ENCODE results near the gene TMEM45B.
"Not testable (repeated sequence)": the region's sequence is repeated elsewhere in the genome, so short reads cannot be mapped to it uniquely, and the experiment has no call there.

The TMEM45B gene

DNA sequence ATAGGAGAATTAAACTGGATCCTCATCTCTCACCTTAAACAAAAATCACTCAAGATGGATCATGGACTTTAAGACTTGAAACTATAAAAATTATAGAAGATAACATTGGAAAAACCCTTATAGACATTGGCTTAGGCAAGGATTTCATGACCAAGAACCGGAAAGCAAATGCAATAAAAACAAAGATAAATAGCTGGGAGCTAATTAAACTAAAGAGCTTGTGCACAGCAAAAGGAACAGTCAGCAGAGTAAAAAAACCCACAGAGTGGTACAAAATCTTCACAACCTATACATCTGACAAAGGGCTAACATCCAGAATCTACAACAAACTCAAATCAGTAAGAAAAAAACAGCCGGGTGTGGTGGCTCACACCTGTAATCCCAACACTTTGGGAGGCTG is 7.4 kb upstream of the TMEM45B start:
- DNase-seq (ENCODE audit: low read depth) = not testable (repeated sequence)

DNA sequence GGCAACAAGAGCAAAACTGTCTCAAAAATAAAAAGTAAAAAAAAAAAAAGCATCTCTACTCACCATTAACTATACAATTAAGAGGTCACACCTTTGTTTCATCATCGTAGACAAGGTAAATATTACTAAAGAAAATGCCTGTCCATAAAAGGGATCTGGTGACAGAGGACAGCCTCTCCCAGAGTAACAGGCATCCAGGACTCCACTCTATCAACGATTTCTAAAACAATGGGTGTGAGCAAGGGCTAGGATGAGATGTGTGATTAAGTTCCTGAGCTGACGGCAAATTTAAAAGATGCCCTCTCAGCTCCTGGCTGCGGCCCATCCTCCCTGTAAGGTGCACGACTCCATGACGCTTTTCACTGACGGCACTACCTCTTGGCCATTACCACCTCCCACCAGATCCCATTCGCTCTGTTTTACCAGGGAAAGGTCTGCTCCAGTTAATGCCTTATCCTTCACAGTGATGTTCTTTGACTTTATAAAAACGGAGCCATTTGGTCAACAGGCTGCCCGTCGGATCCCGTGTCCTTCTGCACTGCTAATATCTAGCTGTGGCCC is 2.3 kb upstream of the TMEM45B start:
- no peak for DNase-seq (ENCODE audit: low read depth)

DNA sequence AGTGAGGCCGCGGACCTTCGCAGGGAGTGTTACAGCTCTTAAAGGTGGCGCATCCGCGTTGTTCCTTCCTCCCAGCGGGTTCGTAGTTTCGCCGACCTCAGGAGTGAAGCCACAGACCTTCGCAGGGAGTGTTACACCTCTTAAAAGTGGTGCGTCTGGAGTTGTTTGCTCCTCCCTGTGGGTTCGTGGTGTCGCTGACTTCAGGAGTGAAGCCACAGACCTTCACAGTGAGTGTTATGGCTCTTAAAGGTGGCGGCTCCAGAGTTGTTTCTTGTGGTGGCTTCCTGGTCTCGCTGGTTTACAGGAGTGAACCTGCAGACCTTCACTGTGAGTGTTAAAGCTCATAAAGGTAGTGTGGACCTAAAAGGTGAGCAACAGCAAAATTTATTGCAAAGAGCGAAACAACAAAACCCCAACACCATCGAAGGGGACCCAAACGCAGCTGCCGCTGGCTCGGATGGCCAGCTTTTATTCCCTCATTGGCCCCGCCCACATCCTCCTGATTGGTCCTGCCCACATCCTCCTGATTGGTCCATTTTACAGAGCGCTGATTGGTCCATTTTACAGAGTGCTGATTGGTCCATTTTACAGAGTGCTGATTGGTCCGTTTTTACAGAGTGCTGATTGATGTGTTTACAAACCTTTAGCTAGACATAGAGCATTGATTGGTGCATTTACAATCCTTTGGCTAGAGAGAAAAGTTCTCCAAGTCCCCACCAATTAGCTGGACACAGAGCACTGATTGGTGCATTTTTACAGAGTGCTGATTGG is 1.2 kb upstream of the TMEM45B start:
- no peak for DNase-seq (ENCODE audit: low read depth)

DNA sequence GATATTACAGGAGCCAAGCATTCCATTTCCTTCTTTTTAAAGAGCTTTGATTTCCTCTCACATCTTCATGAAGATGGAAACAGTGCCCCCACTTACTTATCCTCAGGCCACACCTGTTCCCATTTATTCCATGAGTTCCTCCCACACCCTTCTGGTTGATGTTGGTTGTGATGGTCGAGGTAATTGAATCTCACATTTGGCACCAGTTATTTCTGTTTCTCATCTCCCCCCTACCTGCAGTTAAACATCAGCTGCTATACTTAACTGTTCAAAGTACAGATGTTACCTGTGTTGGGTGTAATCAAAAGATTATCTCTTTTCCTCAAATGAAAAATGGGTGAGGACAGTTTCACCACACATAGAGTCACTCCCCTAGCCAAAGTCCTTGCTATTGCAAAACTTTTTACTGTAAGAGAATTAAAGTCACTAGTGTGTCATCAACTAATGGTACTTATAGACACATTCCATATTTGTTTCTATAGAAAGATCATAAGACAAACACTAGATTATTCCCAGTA is 1.9 kb downstream of the TMEM45B start:
- no peak for DNase-seq (ENCODE audit: low read depth)

DNA sequence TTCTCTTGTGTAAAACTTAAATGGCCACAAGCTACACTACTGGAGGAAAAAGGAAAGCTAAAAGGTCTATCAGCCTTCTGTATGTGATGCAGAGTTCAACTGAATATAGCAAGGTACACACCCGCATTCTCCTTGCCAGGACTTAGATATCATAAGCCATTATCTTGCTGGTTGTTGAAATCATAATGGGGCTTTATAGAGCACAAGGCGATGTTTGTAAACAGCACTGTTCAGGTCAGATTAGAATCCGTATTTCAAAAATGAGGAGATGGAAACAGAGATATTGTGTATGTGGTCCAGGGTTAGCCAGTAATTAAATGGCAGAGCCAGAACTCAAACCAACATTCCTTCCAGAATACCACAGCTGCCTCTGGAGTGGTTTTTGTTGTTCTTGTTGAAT is 2.6 kb downstream of the TMEM45B start:
- not testable (repeated sequence) for DNase-seq (ENCODE audit: low read depth)

DNA sequence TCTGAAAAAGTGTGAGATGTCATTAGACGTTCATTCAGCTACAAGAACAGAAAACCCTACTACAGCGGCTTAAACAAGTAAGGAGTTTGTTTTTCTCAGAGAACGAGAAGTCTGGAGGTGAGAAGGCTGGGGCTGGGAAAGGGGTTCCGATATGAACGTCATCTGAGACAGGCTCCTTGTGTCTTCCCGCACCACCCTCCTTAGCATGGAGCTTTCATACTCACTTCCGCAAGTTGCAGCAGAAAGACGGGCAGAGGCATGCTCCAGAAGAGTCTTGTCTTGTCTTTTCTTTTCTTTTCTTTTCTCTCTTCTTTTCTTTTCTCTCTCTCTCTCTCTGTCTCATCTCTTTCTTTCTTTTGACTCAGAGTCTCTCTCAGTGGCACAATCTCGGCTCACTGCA is 3.6 kb downstream of the TMEM45B start:
- DNase-seq (ENCODE audit: low read depth) = no peak

DNA sequence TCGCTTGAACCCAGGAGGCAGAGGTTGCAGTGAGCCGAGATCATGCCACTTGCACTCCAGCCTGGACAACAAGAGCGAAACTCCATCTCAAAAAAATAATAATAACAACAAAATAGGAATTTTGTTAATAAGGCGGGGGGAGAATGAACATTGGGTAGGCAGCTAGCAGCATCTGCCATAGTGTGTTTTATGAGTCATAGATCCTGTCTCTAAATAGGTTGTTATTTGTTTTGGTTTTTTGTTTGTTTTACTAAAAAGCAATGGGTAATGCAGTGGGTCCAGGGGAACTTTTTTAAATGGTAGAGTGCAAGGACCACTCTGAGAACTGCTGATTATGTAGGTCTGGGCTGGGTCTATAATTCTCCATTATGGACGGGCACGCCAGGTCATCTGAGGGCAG is 4.6 kb downstream of the TMEM45B start:
- DNase-seq (ENCODE audit: low read depth) = not testable (repeated sequence)

DNA sequence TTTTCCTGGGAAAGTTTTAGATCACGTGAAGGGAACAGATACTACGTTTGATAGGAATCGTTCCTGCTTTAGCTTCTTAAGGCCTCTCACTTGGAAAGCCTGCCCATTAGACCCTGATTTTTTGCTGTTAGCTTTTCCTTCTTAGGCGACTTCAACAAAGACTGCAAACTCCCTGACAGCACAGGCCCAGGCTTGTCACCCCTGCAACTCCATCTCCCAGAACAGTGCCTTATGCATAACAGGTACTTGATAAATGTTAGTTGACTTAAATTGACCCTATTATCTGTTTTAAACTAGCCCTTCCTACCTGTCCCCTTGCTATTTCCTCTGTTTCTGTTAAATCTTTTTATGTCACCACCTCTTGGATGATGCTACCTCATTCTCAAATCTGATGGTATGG is 7.6 kb downstream of the TMEM45B start:
- not testable (repeated sequence) for DNase-seq (ENCODE audit: low read depth)

DNA sequence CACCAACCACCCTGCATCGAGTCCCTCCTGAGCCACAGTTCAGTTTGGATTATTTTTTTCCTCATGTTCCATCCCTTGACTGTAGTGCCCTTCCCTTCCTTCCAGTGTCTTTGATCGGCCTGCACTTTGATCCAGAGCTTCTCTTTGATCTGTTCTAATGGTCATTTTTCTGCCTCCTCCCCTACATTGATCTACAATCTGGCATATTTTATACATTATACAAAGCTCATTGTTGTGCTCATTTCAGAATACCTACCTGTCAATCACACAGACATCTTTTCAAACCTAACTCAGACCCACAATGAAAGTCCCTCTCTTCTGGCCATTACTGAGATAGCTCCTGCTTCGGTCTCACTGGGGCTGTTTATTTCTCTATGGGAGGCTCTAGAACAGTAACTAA is 8.2 kb downstream of the TMEM45B start:
- not testable (repeated sequence) for DNase-seq (ENCODE audit: low read depth)

DNA sequence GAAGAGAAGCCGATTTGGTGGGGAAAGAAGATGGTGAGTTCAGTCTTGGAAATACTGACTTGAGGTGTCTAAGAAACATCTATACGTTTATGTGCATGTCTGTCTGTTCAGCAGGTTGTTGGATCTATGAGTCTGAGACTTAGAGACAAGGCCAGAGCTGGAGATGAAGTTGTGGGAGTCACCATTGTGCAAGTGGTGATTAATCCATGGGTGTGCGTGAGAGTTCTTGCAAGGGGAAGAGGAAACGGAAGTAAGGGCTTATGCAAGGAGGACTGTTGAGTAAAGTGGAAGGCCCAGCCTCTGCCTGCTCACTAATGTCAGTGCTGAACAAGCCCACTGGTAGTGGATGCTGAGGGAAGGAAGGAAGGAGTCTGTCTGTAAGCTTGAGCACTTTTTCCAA is 9.7 kb downstream of the TMEM45B start:
- DNase-seq (ENCODE audit: low read depth) = no peak

DNA sequence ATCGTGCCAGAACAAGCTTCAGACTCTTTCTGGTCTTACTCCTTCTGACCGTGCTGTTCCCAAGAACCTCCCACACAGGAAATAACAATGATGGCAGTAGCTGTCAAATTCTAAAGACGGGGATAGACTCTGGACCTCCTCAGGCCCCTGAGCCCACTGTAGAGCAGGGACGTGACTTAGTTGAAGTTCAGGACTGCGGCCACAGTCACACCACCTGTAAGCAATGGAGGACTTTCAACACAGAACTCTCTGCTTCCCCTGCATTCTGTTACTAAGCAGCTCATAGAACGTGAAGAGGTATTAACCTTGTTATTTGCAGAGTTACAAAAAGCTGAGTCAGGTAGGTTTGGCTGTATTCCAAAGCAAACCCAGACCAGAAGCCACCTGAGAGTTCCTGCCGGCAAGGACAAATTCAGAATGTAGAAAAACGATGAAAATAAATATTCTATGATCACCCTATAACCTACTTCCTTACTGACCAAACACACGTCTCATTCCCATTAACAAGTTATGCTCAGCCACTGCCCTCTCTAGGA is 12.7 kb downstream of the TMEM45B start:
- DNase-seq (ENCODE audit: low read depth) = no peak

DNA sequence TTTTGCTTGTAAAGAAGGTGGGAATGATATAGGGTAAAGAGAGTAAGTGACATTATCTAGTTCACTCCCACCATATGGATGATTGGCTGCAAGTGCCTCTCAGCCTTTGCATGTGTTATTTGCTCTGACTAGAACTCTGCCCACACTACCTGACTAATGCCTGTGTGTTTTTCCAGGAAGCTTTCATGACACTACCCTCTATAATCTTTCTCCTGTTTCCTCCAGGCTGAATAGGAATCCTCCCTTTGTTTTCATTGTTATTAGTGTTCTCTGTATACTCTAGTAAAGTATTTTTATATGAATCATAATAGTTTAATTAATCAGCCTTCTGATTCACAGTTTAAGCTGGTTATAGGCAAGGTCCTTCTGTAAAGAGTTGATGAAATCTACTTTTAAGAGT is 13.8 kb downstream of the TMEM45B start:
- DNase-seq (ENCODE audit: low read depth) = not testable (repeated sequence)

DNA sequence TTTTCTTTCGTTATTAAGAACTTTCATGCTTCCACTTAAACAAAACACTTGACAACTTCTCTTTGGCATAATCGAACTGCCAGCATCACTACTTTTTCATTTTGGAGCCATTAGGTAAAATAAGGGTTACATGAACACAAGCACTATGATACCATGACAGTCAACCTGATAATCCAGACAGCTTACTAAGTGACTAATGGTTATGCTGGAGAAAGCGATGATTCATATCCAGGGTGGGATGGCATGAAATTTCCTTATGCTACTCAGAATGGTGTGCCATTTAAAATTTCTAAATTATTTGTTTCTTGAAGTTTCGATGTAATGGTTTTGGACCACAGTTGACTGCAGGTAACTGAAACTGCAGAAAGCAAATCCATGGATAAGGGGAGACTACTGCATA is 15.6 kb downstream of the TMEM45B start:
- DNase-seq (ENCODE audit: low read depth) = not testable (repeated sequence)

DNA sequence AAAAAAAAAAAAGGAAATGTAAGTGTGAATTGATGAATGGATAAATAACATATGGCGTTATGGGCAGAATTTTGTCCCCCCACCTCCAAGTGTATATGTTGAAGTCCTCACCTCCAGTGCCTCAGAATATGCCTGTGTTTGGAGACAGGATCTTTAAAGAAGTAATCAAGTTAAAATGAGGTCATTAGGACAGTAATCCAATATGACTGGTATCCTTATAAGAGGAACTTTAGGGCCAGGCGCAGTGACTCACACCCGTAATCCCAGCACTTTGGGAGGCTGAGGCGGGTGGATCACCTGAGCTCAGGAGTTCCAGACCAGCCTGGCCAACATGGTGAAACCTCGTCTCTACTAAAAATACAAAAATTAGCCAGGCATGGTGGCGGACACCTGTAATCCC is 17.6 kb downstream of the TMEM45B start:
- DNase-seq (ENCODE audit: low read depth) = not testable (repeated sequence)

DNA sequence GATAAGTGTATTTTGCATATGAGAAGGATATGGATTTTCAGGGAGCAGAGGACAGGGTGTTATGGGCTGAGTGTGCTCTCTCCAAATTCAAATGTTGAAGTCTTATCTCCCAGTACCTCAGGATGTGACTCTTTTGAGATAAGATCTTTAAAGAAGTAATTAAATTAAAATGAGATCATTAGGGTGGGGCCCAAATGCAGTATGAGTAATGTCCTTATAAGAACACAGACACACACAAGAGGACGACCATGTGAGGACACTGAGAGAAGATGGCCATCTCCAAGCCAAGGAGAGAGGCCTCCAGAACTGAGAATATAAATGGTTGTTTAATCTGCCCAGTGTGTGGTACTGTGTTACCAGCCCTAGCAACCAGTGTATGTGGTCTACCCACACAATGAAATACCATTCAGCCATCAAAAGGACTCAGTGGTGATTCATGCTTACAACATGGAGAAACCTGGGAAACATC is 20.8 kb downstream of the TMEM45B start:
- not testable (repeated sequence) for DNase-seq (ENCODE audit: low read depth)

DNA sequence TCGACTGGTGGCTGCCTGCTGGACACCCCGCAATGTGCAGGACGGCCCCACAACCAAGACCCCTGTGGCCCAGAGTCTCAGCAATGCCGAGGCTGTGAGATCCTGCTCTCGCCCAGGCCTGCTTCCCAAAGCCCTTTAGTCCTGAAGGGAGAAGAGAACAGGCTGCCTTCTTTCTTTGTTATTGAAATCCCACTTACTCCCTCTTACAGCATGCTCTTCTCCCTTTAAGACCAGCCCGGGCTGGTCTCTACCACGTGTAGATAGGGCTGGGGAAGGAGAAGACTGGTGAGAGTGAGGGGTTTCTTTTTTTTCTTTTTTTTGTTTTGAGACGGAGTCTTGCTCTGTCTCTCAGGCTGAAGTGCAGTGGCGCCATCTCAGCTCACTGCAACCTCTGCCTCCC is 21.3 kb downstream of the TMEM45B start:
- DNase-seq (ENCODE audit: low read depth) = no peak

DNA sequence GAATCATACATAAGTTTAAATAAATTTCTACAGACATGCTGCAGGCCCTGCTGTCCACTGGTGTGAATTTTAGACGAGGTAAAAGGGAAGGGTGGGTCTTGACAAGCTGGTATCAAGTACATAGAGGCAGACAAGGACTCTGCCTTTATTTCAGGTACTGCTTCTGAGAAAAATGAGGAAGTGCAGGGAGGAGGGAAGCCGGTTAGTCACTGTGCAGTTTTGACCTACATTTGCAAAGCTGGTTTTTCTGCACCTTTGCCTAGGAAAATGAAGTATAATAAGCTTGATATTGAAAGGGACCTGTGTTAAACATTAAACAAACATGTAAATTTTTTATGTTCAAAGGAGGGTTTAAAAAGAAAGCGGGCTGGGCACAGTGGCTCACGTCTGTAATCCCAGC is 24.6 kb downstream of the TMEM45B start:
- no peak for DNase-seq (ENCODE audit: low read depth)

DNA sequence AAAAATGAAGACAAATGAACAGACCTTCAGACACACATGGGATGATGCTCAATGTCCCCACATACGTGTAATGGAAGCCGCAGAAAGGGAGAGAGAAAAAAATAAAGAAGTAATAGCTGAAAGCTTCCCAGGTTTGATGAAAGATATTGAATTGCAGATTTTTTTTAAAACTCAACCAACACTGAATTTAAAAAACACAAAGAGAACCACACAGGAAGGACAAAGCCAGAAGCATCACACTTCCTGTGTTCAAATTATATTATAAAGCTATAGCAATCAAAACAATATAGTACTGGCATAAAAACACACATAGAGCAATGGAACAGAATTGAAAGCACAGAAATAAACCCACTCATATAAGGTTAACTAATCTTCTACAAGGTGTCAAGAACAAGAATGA is 26.5 kb downstream of the TMEM45B start:
- DNase-seq (ENCODE audit: low read depth) = no peak

DNA sequence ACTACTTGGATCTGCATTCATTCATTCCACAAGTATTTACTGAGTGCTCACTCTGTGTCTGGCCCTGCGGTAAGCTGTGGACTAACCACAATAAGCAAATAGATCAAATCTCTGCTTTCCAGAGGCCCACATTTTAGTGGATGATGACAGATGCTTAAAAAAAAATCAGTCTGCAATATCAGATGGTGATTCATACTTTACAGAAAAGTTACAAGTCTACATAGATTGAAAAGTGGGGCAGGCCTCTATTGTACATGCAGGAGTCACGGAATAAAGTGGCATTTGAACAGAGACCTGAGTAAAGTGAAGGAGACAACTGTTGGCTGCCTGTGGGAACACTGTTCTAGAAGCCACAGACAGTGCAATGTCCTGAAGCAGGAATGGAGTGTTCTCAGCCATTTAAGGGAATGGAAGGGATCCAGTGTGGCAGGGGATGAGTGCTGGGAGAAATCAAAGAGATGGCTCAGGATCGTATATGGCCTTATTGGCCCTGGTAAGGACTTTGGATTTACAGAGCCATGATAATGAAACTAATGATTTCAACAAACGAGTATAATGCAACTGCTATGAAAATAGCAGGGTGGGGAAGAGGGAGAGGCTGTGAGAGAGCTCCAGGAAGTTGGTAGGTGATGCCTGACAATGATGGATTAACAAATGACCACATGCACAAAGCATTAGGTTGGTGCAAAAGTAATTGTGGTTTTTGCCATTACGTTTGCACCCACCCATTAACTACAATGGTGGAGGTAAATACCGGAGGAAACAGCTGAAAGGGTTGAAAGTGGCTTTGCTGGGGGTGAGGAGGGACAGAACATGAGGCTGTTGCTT is 31.1 kb downstream of the TMEM45B start:
- DNase-seq (ENCODE audit: low read depth) = peak; percentile 39

DNA sequence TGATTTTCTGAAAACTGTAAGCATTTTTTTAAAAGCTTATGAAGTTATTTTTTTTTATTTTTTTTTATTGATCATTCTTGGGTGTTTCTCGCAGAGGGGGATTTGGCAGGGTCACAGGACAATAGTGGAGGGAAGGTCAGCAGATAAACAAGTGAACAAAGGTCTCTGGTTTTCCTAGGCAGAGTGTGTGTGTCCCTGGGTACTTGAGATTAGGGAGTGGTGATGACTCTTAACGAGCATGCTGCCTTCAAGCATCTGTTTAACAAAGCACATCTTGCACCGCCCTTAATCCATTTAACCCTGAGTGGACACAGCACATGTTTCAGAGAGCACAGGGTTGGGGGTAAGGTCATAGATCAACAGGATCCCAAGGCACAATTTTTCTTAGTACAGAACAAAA is 31.7 kb downstream of the TMEM45B start:
- not testable (repeated sequence) for DNase-seq (ENCODE audit: low read depth)

DNA sequence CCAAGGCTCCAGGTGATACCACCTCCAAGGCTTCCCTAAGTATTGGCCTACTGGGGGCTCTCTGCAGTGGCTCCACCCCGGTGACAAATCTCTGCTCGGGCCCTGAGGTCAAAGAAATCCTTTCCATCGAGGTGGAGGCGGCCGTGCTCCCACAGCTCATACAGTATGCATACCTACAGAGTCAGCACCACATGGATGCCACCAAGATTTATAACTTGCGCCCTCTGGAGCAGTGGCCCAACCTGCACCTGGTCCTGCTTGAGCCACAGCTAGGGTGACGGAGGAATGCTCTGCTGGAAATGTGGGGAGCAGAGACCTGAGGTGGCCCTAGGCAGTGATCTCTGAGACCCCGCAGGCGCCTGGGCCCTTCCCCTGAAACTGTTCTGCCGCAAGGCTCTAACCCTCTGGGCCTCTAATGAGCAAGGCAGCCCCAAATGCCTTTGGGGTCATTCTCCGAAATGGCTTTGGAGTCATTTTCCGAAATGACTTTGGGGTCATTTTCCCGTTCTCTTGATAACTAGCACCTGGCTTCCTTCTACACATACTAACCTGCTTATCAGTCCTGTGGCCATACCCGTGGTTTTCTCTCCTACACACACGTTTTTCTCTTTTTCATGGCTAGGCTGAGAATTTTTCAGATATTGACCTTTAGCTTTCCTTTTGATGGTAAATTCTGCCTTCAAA is 33.9 kb downstream of the TMEM45B start:
- no peak for DNase-seq (ENCODE audit: low read depth)

Data from fibroblast of the conjunctiva (primary cell).